ENCODE results near the gene TCF7L2. TPM values are rescaled to one million over a fixed set of nuclear protein-coding genes. Genes with fewer than 3 reads are reported as not detected.

The TCF7L2 gene
- polyA plus RNA-seq, 3 donors: 2.1 to 23.5 (median 6.1) TPM

GRCh38 chr10:112961609-112962008 is 11.6 kb downstream of the TCF7L2 start:
- H4K20me1 ChIP-seq (ENCODE audit: insufficient read depth, low read length): peaks cover 98% of the 10 kb centered on the region
- H3K9me3 ChIP-seq (replicated peaks in 1 of 2; ENCODE audit: control insufficient read depth in 1 of 2, insufficient read depth in 1 of 2, low read length in 2 of 2): no peaks in the 10 kb centered on the region
- WGBS (ENCODE audit: insufficient coverage): 26% methylated on average over 4 of the region's 8 CpGs
- H3K4me1 ChIP-seq (ENCODE audit: control insufficient read depth in 1 of 2, insufficient read depth in 2 of 2, low read length in 2 of 2): peaks cover 5 to 22% of the 10 kb centered on the region in 2 donors
- TF ChIP-seq CTCF (IDR thresholded peaks at IDR 0.05): no peak
- H2AFZ ChIP-seq (ENCODE audit: insufficient read depth, low read depth, low read length, poor library complexity, severe bottlenecking): no peak overlapping the region
- H3K4me3 Mint-ChIP-seq: no peak overlapping the region
- H3K36me3 Mint-ChIP-seq: peaks cover 66 to 70% of the 10 kb centered on the region in 2 donors
- peaks cover 42% of the 10 kb centered on the region for H3K4me1 Mint-ChIP-seq
- H3K4me2 ChIP-seq (replicated peaks; ENCODE audit: extremely low read depth, low read length, poor library complexity, severe bottlenecking): no peak overlapping the region
- intact Hi-C loops (cut with micrococcal nuclease): no loop called here
- H3K9ac ChIP-seq (ENCODE audit: insufficient read depth, low read length, poor library complexity, severe bottlenecking): no peak overlapping the region
- no peak overlapping the region for H3K27ac ChIP-seq (ENCODE audit: low read depth in 1 of 2, low read length in 2 of 2)
- H3K4me3 ChIP-seq (replicated peaks in 1 of 3; ENCODE audit: low read depth in 2 of 3, low read length in 3 of 3): no peak overlapping the region
- peaks cover 0 to 14% (median 6%) of the 10 kb centered on the region in 3 donors for H3K27me3 Mint-ChIP-seq (ENCODE audit: low read depth in 3 of 3)
- no peaks in the 10 kb centered on the region for H3K9me3 Mint-ChIP-seq
- H3K27me3 ChIP-seq (ENCODE audit: control insufficient read depth in 2 of 2, insufficient read depth in 2 of 2, low read length in 2 of 2): no peaks in the 10 kb centered on the region
- DNase-seq: no peak
- H3K36me3 ChIP-seq (replicated peaks in 1 of 2; ENCODE audit: control insufficient read depth in 1 of 2, insufficient read depth in 2 of 2, low read length in 2 of 2): peaks cover 0 to 33% of the 10 kb centered on the region in 2 donors
- H3K79me2 ChIP-seq (ENCODE audit: insufficient read depth, low read length): peaks cover 24% of the 10 kb centered on the region
- peak overlapping the region in 3 of 7 donors; percentile 2 to 26 (median 22) for H3K27ac Mint-ChIP-seq

GRCh38 chr10:112962343-112962742 is 12.3 kb downstream of the TCF7L2 start:
- no peak for DNase-seq
- Histone ChIP-seq H3K9me3 (replicated peaks in 1 of 2; ENCODE audit: control insufficient read depth in 1 of 2, insufficient read depth in 1 of 2, low read length in 2 of 2) (no peaks in the 10 kb centered on the region), H2AFZ (ENCODE audit: insufficient read depth, low read depth, low read length, poor library complexity, severe bottlenecking) (no peak overlapping the region), H3K79me2 (ENCODE audit: insufficient read depth, low read length) (peaks cover 19% of the 10 kb centered on the region), H3K4me2 (replicated peaks; ENCODE audit: extremely low read depth, low read length, poor library complexity, severe bottlenecking) (no peak overlapping the region), H3K4me1 (ENCODE audit: control insufficient read depth in 1 of 2, insufficient read depth in 2 of 2, low read length in 2 of 2) (peaks cover 5 to 20% of the 10 kb centered on the region in 2 donors), H4K20me1 (ENCODE audit: insufficient read depth, low read length) (peaks cover 98% of the 10 kb centered on the region), H3K9ac (ENCODE audit: insufficient read depth, low read length, poor library complexity, severe bottlenecking) (no peak overlapping the region), H3K27ac (ENCODE audit: low read depth in 1 of 2, low read length in 2 of 2) (no peak overlapping the region), H3K4me3 (replicated peaks in 1 of 3; ENCODE audit: low read depth in 2 of 3, low read length in 3 of 3) (no peak overlapping the region), H3K27me3 (ENCODE audit: control insufficient read depth in 2 of 2, insufficient read depth in 2 of 2, low read length in 2 of 2) (no peaks in the 10 kb centered on the region), H3K36me3 (replicated peaks in 1 of 2; ENCODE audit: control insufficient read depth in 1 of 2, insufficient read depth in 2 of 2, low read length in 2 of 2) (peaks cover 6 to 33% of the 10 kb centered on the region in 2 donors)
- Mint-ChIP-seq H3K4me1 (peaks cover 40% of the 10 kb centered on the region), H3K4me3 (no peak overlapping the region), H3K36me3 (peaks cover 66 to 69% of the 10 kb centered on the region in 2 donors), H3K27me3 (ENCODE audit: low read depth in 3 of 3) (peaks cover 0 to 10% (median 6%) of the 10 kb centered on the region in 3 donors), H3K27ac (no peak overlapping the region), H3K9me3 (no peaks in the 10 kb centered on the region)
- TF ChIP-seq CTCF (IDR thresholded peaks at IDR 0.05): no peak
- intact Hi-C loops (cut with micrococcal nuclease): no loop called here
- whole genome bisulfite sequencing (ENCODE audit: insufficient coverage): 80% methylated on average over 1 of the region's 4 CpGs
